HG02798 (cell line): ENCODE data around the gene MAP4.
"Not testable (repeated sequence)": the region's sequence is repeated elsewhere in the genome, so short reads cannot be mapped to it uniquely, and the experiment has no call there.

Source experiments
- ATAC-seq: cut with Tn5 transposase; IDR thresholded peaks from one replicate; pipeline ENCODE4 v1.9.1; 2021; ENCODE audit warnings: mild to moderate bottlenecking; ENCODE audit not compliant: unreplicated experiment, poor library complexity

The MAP4 gene

GRCh38 chr3:47849186-47849698 is 167.0 kb downstream of the MAP4 start:
- no peak for ATAC-seq

GRCh38 chr3:47848599-47849117 is 167.6 kb downstream of the MAP4 start:
- ATAC-seq = no peak

GRCh38 chr3:47847801-47848518 is 168.3 kb downstream of the MAP4 start:
- ATAC-seq = no peak

GRCh38 chr3:47847260-47847659 is 169.0 kb downstream of the MAP4 start:
- ATAC-seq = no peak

GRCh38 chr3:47846880-47847248 is 169.4 kb downstream of the MAP4 start:
- ATAC-seq = no peak

- no peak for ATAC-seq
Measured at GRCh38 chr3:47846186-47846879, 169.9 kb downstream of the MAP4 start.

- no peak for ATAC-seq
Measured at GRCh38 chr3:47841786-47842349, 174.3 kb downstream of the MAP4 start.

GRCh38 chr3:47838503-47838902 is 177.7 kb downstream of the MAP4 start:
- no peak for ATAC-seq

GRCh38 chr3:47836986-47837385 is 179.2 kb downstream of the MAP4 start:
- no peak for ATAC-seq

- ATAC-seq = not testable (repeated sequence)
Measured at GRCh38 chr3:47829482-47829881, 186.7 kb downstream of the MAP4 start.

- ATAC-seq = no peak
Measured at GRCh38 chr3:47825590-47825989, 190.6 kb downstream of the MAP4 start.

- ATAC-seq = peak; percentile 97
Measured at GRCh38 chr3:47824541-47825473, 191.4 kb downstream of the MAP4 start.

GRCh38 chr3:47817609-47818008 is 198.6 kb downstream of the MAP4 start:
- ATAC-seq = no peak

- no peak for ATAC-seq
Measured at GRCh38 chr3:47813551-47814177, 202.6 kb downstream of the MAP4 start.

- no peak for ATAC-seq
Measured at GRCh38 chr3:47804577-47804976, 211.6 kb downstream of the MAP4 start.

- no peak for ATAC-seq
Measured at GRCh38 chr3:47803480-47804025, 212.7 kb downstream of the MAP4 start.

- ATAC-seq = peak; percentile 89
Measured at GRCh38 chr3:47802734-47803479, 213.3 kb downstream of the MAP4 start, which contains the start of gene DHX30. Gene DHX30, plus strand, starts transcription at chr3:47803138. Its CDS starts 7,546 bp downstream, at chr3:47810684.
